GM21529 (cell line): ENCODE data around the gene MCHR1.
"Not testable (repeated sequence)": the region's sequence is repeated elsewhere in the genome, so short reads cannot be mapped to it uniquely, and the experiment has no call there.

ENCODE experiments used
- ATAC-seq: cut with Tn5 transposase; IDR thresholded peaks from one replicate; pipeline ENCODE4 v1.9.1; 2021; ENCODE audit not compliant: unreplicated experiment

MCHR1 gene

GRCh38 chr22:40687706-40688105, 8.4 kb downstream of the MCHR1 start:
- no peak for ATAC-seq

GRCh38 chr22:40690370-40690769, 11.1 kb downstream of the MCHR1 start:
- ATAC-seq: no peak

DNA sequence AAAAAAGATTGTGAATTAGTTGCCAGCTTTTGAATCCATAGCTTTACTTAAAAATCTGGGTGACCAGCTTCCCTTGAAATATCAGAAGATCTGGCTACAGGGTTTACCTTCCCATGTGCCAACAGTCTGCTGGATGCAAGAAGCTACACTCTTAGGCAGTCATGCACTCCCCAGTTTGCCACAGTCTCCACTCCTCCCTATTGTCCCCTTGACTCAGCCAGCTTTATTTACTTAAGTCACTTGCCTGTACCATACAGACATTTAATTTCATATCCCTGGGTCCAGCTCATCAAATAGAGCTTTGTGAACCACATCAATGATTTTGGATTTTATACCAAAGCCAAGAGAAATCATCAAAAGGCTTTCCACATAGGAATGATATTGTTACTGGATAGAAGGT, 12.2 kb downstream of the MCHR1 start:
- no peak for ATAC-seq

GRCh38 chr22:40694411-40694810, 15.1 kb downstream of the MCHR1 start:
- ATAC-seq: no peak

- no peak for ATAC-seq
These were observed 22.0 kb downstream of the MCHR1 start for GRCh38 chr22:40701274-40701673.

GRCh38 chr22:40703174-40703573, 23.9 kb downstream of the MCHR1 start:
- ATAC-seq: no peak

GRCh38 chr22:40703736-40704135, 24.5 kb downstream of the MCHR1 start:
- no peak for ATAC-seq

- no peak for ATAC-seq
These were observed 26.8 kb downstream of the MCHR1 start for GRCh38 chr22:40705918-40706682.

DNA sequence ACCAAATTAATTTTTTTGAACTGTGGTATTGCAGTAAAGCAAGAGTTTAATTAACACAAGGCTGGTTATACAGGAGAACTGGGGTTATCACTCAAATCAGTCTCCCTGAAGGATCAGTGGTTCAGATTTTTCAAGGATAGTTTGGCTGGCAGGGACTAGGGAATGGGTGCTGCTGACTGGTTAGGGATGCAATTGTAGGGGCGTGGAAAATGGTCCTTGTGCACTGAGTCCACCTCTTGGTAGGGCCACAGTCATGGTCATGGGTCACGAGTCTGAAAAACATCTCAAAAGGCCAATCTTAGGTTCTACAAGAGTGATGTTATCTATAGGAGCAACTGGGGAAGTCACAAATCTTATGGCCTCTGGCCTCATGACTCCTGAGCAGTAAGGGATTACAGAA, 27.9 kb downstream of the MCHR1 start:
- ATAC-seq: no peak

GRCh38 chr22:40708177-40708576, 28.9 kb downstream of the MCHR1 start:
- ATAC-seq: no peak

DNA sequence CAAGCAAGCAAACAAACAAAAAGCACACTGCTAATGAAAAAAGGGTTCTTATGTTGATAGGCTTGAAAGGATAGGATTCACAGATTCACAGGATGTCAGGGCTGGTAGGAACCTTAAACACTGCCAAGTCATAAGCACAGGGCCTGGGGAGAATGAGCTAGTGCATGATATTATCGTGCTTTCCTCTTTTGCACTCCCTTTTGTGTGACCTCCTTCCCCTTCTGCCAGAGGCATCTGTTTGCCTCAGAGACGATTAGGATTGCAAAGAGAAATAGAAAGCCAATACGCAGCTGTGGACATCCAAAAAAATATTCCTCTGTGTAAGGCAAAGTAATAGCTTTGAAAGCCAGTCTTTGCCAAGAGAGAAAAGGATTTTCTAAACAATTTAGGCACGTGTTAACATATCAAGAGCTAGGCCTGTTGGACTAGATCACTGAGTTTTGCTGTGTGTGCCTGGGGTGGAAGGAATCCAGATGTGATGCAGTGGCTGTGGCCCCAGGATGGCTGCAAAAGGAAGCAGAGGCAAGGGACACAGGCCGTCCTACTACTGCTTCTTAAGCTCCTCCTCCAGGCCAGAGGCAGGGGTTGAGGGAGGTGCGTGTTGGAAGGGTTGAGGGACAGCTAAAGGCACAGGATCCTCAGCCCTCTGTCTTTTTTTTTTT, 30.6 kb downstream of the MCHR1 start:
- ATAC-seq: no peak

GRCh38 chr22:40712311-40712710, 33.0 kb downstream of the MCHR1 start:
- ATAC-seq: no peak

DNA sequence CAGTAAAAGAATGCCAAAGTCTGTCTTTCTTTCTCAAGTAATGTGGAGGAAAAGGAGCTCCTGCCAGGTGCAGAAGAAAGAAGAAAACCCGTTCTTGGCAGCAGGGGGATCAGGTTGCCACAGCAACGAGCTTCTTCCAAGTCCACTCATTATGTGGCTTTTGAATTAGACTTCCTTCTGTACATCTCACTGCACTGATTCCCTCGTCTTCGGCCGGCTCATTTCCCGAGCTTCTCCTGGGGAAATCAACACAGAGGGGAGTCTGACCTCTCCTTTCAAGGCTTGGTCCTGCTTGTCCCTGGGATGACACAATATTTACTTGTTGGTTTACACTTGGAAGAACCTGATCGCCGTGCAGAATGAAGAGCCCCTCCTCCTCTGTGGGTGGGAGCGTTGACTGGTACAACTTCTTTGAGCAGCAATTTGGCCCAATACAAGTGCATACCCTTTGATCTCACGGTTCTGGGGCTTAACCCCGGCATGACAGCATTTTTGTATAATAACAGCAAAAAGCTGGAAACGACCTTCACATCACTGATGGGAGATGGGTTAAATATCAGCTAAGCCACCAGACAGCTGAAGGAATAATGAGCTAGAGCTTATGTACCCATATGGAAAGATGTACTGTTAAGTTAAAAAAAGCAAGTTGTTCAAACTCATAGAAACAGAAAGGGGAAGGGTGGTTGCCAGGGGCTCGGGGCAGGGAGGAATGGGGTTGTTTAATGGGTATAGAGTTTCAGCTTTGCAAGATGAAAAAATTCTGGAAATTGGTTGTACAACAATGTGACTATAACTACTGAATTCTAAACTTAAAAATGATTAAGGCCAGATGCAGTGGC, 35.4 kb downstream of the MCHR1 start:
- ATAC-seq: no peak

GRCh38 chr22:40716116-40716515, 36.8 kb downstream of the MCHR1 start:
- no peak for ATAC-seq

GRCh38 chr22:40717657-40718056, 38.4 kb downstream of the MCHR1 start:
- not testable (repeated sequence) for ATAC-seq

GRCh38 chr22:40718250-40719204, 39.2 kb downstream of the MCHR1 start:
- ATAC-seq: no peak

DNA sequence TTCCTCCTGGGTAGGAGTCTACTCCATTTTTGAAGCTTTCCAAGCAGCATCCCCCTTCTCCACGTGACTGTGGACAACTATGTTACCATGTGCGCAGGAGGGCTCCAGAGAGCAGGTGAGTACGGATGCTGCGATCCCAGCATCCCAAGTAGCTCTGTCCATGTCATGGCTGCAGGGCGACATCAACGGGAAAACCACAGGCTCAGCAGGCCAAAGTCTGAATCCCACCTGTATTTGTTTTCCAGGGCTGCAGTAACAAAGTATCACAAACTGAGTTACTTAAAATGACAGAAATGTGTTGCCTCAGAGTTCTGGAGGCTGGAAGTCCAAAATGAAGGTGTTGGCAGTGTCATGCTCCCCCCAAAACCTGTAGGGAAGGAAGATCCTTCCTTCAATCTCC, 40.3 kb downstream of the MCHR1 start:
- no peak for ATAC-seq

- ATAC-seq: not testable (repeated sequence)
These were observed 40.9 kb downstream of the MCHR1 start for GRCh38 chr22:40720156-40720537.

DNA sequence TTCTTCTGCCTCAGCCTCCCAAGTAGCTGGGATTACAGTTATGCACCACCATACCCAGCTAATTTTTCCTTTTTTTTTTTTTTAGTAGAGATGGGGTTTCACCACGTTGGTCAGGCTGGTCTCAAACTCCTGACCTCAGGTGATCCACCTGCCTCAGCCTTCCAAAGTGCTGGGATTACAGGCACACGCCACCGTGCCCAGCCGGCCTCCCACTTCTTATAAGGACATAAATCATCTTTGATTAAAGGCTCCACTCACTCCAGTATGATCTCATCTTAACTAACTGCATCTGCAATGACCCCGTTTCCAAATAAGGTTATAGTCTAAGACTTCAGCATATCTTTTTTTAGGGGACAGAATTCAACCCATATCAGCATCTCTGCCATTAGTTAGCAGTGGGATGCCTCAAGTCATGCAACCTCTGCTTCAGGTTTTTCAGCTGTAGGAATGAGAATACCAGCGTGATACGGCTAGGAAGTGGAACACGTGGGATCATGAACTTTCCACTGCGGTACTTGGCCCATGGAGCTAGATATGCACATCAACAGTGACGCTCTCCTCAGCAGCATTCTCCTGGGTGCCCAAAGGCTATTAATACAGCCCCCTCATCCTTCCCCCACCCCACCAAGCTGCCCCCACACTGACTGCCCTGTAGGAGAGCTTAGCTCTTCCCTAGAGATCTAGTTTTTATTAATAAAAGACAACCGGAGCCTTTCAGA, 41.4 kb downstream of the MCHR1 start:
- no peak for ATAC-seq

GRCh38 chr22:40721266-40721665, 42.0 kb downstream of the MCHR1 start:
- no peak for ATAC-seq
